ENCODE measurements around the gene VILL. TPM values are rescaled to one million over a fixed set of nuclear protein-coding genes. Genes with fewer than 3 reads are reported as not detected.

VILL gene
- total and polyA plus RNA-seq, 4 donors: 10.2 to 32.3 (median 22.5) TPM

- H3K27ac ChIP-seq (ENCODE audit: low read depth in 1 of 2, low read length in 1 of 2): no peak overlapping the region
- ATAC-seq (ENCODE audit: insufficient read depth, low FRiP score): no peak
- peaks cover 0 to 43% (median 29%) of the 10 kb centered on the region in 4 donors for H3K36me3 ChIP-seq (ENCODE audit: control insufficient read depth in 4 of 4, insufficient read depth in 4 of 4, low read length in 4 of 4)
- H3K27me3 ChIP-seq (ENCODE audit: control insufficient read depth in 3 of 3, insufficient read depth in 3 of 3, low read length in 2 of 3): no peaks in the 10 kb centered on the region
- H3K9me3 ChIP-seq (ENCODE audit: control insufficient read depth in 4 of 4, insufficient read depth in 3 of 4, low read length in 3 of 4): no peaks in the 10 kb centered on the region
- TF ChIP-seq CTCF (IDR thresholded peaks at IDR 0.05; ENCODE audit: control extremely low read depth, extremely low read depth): no peak
- no peak overlapping the region for H3K4me3 ChIP-seq
- DNase-seq: no peak
- WGBS, 2 donors: 95 to 96% methylated on average over 6 of the region's 6 CpGs
- no peak overlapping the region for H3K9ac ChIP-seq (ENCODE audit: insufficient read depth in 1 of 2, low read length in 2 of 2)
- peaks cover 0 to 20% (median 7%) of the 10 kb centered on the region in 5 donors for H3K4me1 ChIP-seq (ENCODE audit: control insufficient read depth in 5 of 5, insufficient read depth in 5 of 5, low read length in 5 of 5)
Observed at GRCh38 chr3:38002291-38002876, 11.8 kb downstream of the VILL start.

DNA sequence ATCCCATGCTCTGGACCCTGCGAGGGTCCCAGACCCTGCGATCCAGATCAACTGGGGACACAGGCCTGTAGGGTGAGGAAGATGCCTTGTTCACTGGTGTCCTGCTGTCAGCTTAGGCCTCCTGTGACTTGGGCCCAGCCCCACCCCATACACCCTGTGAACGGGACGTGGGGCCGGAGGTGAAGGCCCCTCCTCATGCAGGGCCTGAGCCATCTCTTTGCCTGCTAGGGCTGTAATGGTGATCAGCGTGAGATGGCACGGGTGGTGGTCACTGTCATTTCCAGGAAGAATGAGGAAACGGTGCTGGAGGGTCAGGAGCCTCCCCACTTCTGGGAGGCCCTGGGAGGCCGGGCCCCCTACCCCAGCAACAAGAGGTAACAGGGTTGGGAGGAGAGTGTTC is 12.4 kb downstream of the VILL start:
- Histone ChIP-seq H3K9me3 (ENCODE audit: control insufficient read depth in 4 of 4, insufficient read depth in 3 of 4, low read length in 3 of 4) (no peaks in the 10 kb centered on the region), H3K4me1 (ENCODE audit: control insufficient read depth in 5 of 5, insufficient read depth in 5 of 5, low read length in 5 of 5) (peaks cover 0 to 18% (median 7%) of the 10 kb centered on the region in 5 donors), H3K9ac (ENCODE audit: insufficient read depth in 1 of 2, low read length in 2 of 2) (no peak overlapping the region), H3K4me3 (no peak overlapping the region), H3K27me3 (ENCODE audit: control insufficient read depth in 3 of 3, insufficient read depth in 3 of 3, low read length in 2 of 3) (no peaks in the 10 kb centered on the region), H3K27ac (ENCODE audit: low read depth in 1 of 2, low read length in 1 of 2) (no peak overlapping the region), H3K36me3 (ENCODE audit: control insufficient read depth in 4 of 4, insufficient read depth in 4 of 4, low read length in 4 of 4) (peaks cover 0 to 49% (median 31%) of the 10 kb centered on the region in 4 donors)
- TF ChIP-seq CTCF (IDR thresholded peaks at IDR 0.05; ENCODE audit: control extremely low read depth, extremely low read depth): no peak
- no peak for ATAC-seq (ENCODE audit: insufficient read depth, low FRiP score)
- 84 to 92% methylated on average over 9 of the region's 9 CpGs for WGBS, 2 donors
- no peak for DNase-seq

DNA sequence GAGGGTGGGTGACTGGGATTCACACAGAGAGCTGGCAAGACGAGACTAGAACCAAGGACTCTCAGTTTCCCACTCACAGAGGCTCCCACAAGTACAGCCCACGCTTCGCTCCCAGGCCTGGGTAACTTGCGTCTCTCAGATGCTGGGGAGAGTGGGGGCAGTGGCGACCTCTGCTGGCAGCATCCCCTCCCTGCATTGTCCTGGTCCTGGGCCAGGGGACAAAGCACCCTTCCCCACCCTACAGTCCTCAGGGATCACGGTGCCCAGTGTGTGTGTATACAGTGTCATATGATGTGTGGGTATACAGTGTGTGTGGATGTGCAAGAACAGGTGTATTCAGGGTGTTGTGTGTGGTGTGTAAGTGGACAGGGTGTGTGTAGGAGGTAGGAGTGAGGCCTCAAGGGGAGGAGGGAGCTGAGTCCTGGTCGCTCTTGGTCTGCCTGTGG is 12.8 kb downstream of the VILL start:
- H3K27me3 ChIP-seq (ENCODE audit: control insufficient read depth in 3 of 3, insufficient read depth in 3 of 3, low read length in 2 of 3): no peaks in the 10 kb centered on the region
- no peaks in the 10 kb centered on the region for H3K9me3 ChIP-seq (ENCODE audit: control insufficient read depth in 4 of 4, insufficient read depth in 3 of 4, low read length in 3 of 4)
- no peak overlapping the region for H3K4me3 ChIP-seq
- H3K27ac ChIP-seq (ENCODE audit: low read depth in 1 of 2, low read length in 1 of 2): peak overlapping the region in 1 of 2 donors; percentile 43
- peak; percentile 58 to 68 (median 59) for DNase-seq
- no peak overlapping the region for H3K9ac ChIP-seq (ENCODE audit: insufficient read depth in 1 of 2, low read length in 2 of 2)
- H3K36me3 ChIP-seq (ENCODE audit: control insufficient read depth in 4 of 4, insufficient read depth in 4 of 4, low read length in 4 of 4): peaks cover 0 to 53% (median 33%) of the 10 kb centered on the region in 4 donors
- TF ChIP-seq CTCF (IDR thresholded peaks at IDR 0.05; ENCODE audit: control extremely low read depth, extremely low read depth): peak; percentile 57
- peaks cover 0 to 14% (median 4%) of the 10 kb centered on the region in 5 donors for H3K4me1 ChIP-seq (ENCODE audit: control insufficient read depth in 5 of 5, insufficient read depth in 5 of 5, low read length in 5 of 5)
- 43 to 59% methylated on average over 6 to 7 of the region's 7 CpGs for WGBS, 2 donors
- peak; percentile 45 for ATAC-seq (ENCODE audit: insufficient read depth, low FRiP score)

All from lung (tissue), 12 donors.